GM12878 (cell line): ENCODE measurements around the gene CMTR2. TPM values are rescaled to one million over a fixed set of nuclear protein-coding genes. Genes with fewer than 3 reads are reported as not detected.

Experiments
- ATAC-seq: fragments of 200-7000 bp; cut with Tn5 transposase; 3 replicates; pipeline ENCODE4 v1.9.1; 2020; ENCODE audit warnings: mild to moderate bottlenecking, moderate library complexity
- BruUV-seq: library from RNA; stranded (reverse); fragments of 400-500 nt; replicated peaks from 2 replicates; lab custom pipeline; 2021; lab: Mats Ljungman, UMichigan
- CTCF ChIA-PET: fragments of 300-600 bp; sonication (Branson Sonifier 250); formaldehyde crosslinking; extraction: SDS; loops from one replicate; lab custom pipeline; 2021; ENCODE audit warnings: inconsistent platforms; lab: Yijun Ruan, JAX
- POLR2A ChIA-PET: fragments of 350-600 bp; formaldehyde crosslinking; extraction: SDS; loops from one replicate; lab custom pipeline; 2021; ENCODE audit warnings: inconsistent platforms; lab: Charles Lee
- RAD21 ChIA-PET: fragments of 300-600 bp; sonication (Branson Sonifier 250); formaldehyde crosslinking; loops from one replicate; lab custom pipeline; 2023; ENCODE audit warnings: antibody characterized with exemption; ENCODE audit not compliant: unreplicated experiment; lab: Charles Lee
- SMC1A ChIA-PET: fragments of 300-600 bp; sonication (Branson Sonifier 250); formaldehyde crosslinking; loops from one replicate; lab custom pipeline; 2023; ENCODE audit not compliant: unreplicated experiment, uncharacterized antibody; lab: Charles Lee
- DNase-seq: peaks from one replicate; pipeline ENCODE4 v3.0.0-alpha.2; 2011; ENCODE audit warnings: low read depth, low spot score
- FAIRE-seq: peaks from 3 replicates; lab custom pipeline; 2011; peaks lifted over from hg19 to GRCh38; lab: Jason Lieb, UNC
- H2AFZ ChIP-seq: 2 replicates; pipeline ENCODE4 v1.6.0; 2011; ENCODE audit warnings: low read depth, low read length, control low read depth; ENCODE audit not compliant: control insufficient read depth
- H3K27ac ChIP-seq: 2 replicates; pipeline ENCODE4 v1.5.1; 2011; ENCODE audit warnings: control low read depth; ENCODE audit not compliant: control insufficient read depth, insufficient read depth
- H3K27me3 ChIP-seq, 2 experiments: replicated peaks in 1 of 2; 2 replicates each; pipeline versions ENCODE4 v1.6.0 to v1.6.1; 2011; ENCODE audit warnings: low read length in 1 of 2; ENCODE audit not compliant: control insufficient read depth in 2 of 2, insufficient read depth in 2 of 2
- H3K36me3 ChIP-seq, 2 experiments: 2 replicates each; pipeline ENCODE4 v1.5.1; 2011; ENCODE audit warnings: low read length in 1 of 2; ENCODE audit not compliant: control insufficient read depth in 2 of 2, insufficient read depth in 2 of 2
- H3K4me1 ChIP-seq: 2 replicates; pipeline ENCODE4 v1.6.1; 2011; ENCODE audit warnings: mild to moderate bottlenecking, low read length, moderate library complexity, mixed read lengths; ENCODE audit not compliant: control insufficient read depth, insufficient read depth
- H3K4me2 ChIP-seq: 2 replicates; pipeline ENCODE4 v1.6.0; 2011; ENCODE audit warnings: control low read depth; ENCODE audit not compliant: control insufficient read depth, insufficient read depth
- H3K4me3 ChIP-seq: fragments of 200-600 bp; sonication (generic); 2 replicates; pipeline ENCODE4 v1.5.1; 2016
- H3K79me2 ChIP-seq: 2 replicates; pipeline ENCODE4 v1.6.0; 2011; ENCODE audit warnings: low read length; ENCODE audit not compliant: control insufficient read depth, insufficient read depth
- H3K9ac ChIP-seq: 2 replicates; pipeline ENCODE4 v1.8.0; 2011; ENCODE audit warnings: low read length, control low read depth, mixed read lengths; ENCODE audit not compliant: control insufficient read depth, insufficient read depth
- H3K9me3 ChIP-seq: replicated peaks from 3 replicates; pipeline ENCODE4 v1.5.1; 2011; ENCODE audit warnings: mild to moderate bottlenecking, low read length; ENCODE audit not compliant: control insufficient read depth, insufficient read depth
- H4K20me1 ChIP-seq: 2 replicates; pipeline ENCODE4 v1.6.0; 2011; ENCODE audit not compliant: control insufficient read depth, insufficient read depth
- BCL11A ChIP-seq: IDR thresholded peaks from 2 replicates; pipeline ENCODE4 v1.6.1; 2011; ENCODE audit warnings: low read depth, low read length
- CBFB ChIP-seq: IDR thresholded peaks from 2 replicates; pipeline ENCODE4 v1.6.1; 2016; ENCODE audit warnings: antibody characterized with exemption, low read depth
- EED ChIP-seq: sonication (generic); IDR thresholded peaks from 2 replicates; pipeline ENCODE4 v1.6.1; 2016; ENCODE audit warnings: antibody characterized with exemption, low read depth
- EP300 ChIP-seq, 2 experiments: fragments of 150-350 bp in 1 of 2; IDR thresholded peaks; 2 replicates each; pipeline ENCODE4 v1.6.1; 2011 to 2012; ENCODE audit warnings: low read depth in 2 of 2, low read length in 2 of 2, borderline replicate concordance in 1 of 2, improper control_type of control experiment in 1 of 2, inconsistent platforms in 1 of 2; ENCODE audit not compliant: control insufficient read depth in 1 of 2
- HCFC1 ChIP-seq: fragments of 150-350 bp; IDR thresholded peaks from 2 replicates; pipeline ENCODE4 v1.6.1; 2014; ENCODE audit warnings: low read length
- KLF5 ChIP-seq: fragments of 450-650 bp; IDR thresholded peaks from 2 replicates; pipeline ENCODE4 v1.6.1; 2014; ENCODE audit warnings: mild to moderate bottlenecking; ENCODE audit not compliant: partially characterized antibody
- NR2F1 ChIP-seq: fragments of 450-650 bp; conservative IDR thresholded peaks from 2 replicates; pipeline ENCODE4 v1.6.1; 2017; ENCODE audit warnings: mild to moderate bottlenecking
- PRDM15 ChIP-seq: fragments of 450-650 bp; formaldehyde crosslinking; IDR thresholded peaks from 2 replicates; pipeline ENCODE4 v1.4.0; 2020; ENCODE audit warnings: mild to moderate bottlenecking, moderate library complexity
- REST ChIP-seq: IDR thresholded peaks from 2 replicates; pipeline ENCODE4 v1.6.1; 2012; ENCODE audit warnings: mild to moderate bottlenecking, low read depth, low read length
- WGBS: methylation state at CpG from one replicate; pipeline ENCODE4 v1.1.6; 2016; ENCODE audit warnings: low lambda C conversion rate; ENCODE audit not compliant: insufficient replicate concordance, insufficient coverage; ENCODE audit errors: missing lambda C conversion rate; 5-methylcytosine and 5-hydroxymethylcytosine counted together
- in situ Hi-C: fragments of 300-500 bp; cut with MboI; formaldehyde crosslinking; loops from 9 replicates; pipeline ENCODE4 v1.14.3; 2018; ENCODE audit warnings: mixed read lengths
- intact Hi-C: fragments of 100-400 bp; cut with micrococcal nuclease; formaldehyde crosslinking; loops from one replicate; pipeline ENCODE4 v1.14.2; 2022; ENCODE audit not compliant: unreplicated experiment
- polyA plus RNA-seq, 11 experiments: library from polyadenylated mRNA; depleted of rRNA in 4 of 11; unstranded in 6 of 11; stranded (reverse) in 5 of 11; fragments of >200 nt; fragmentation: Nextera tagmentation in 4 of 11; fragmentation: Illumina TruSeq in 1 of 11; extraction: Ambion mirVana in 4 of 11; extraction: Trizol in 1 of 11; gene quantifications; 1 replicate in 1 of 11; 2 replicates in 10 of 11; pipeline versions ENCODE4 v1.2.1 to v1.2.3, GENCODE V29; 2011 to 2016; ENCODE audit warnings: inconsistent platforms in 2 of 11, missing spikeins in 2 of 11, low read depth in 1 of 11
- total RNA-seq, 4 experiments: library from RNA; depleted of rRNA in 3 of 4; stranded (reverse); fragments of >200 nt in 3 of 4; fragmentation: Illumina TruSeq in 1 of 4; extraction: Trizol in 1 of 4; gene quantifications; 2 replicates each; pipeline versions ENCODE4 v1.2.1 to v1.2.3, GENCODE V29; 2013 to 2021

The CMTR2 gene
- total and polyA plus RNA-seq, 10 of the 15 experiments (the other 5 are each of a cell fraction or from before 2014, with no cell fraction given) = 6.5 to 37.0 (median 20.9) TPM

- WGBS = 100% methylated on average over 1 of the region's 1 CpG
- CTCF ChIA-PET = interaction anchor here (1.1 kb wide), 1 partner anchor 38 kb away, joined by 3 read pairs; no protein-coding TSS in a partner anchor
- SMC1A ChIA-PET = no interaction called here
- Histone ChIP-seq H3K9ac (no peak overlapping the region), H3K4me3 (no peak overlapping the region), H2AFZ (no peak overlapping the region), H3K9me3 (no peaks in the 10 kb centered on the region), H3K27ac (no peak overlapping the region), H3K79me2 (no peaks in the 10 kb centered on the region), H3K4me1 (no peaks in the 10 kb centered on the region), H4K20me1 (no peaks in the 10 kb centered on the region), H3K27me3 (no peaks in the 10 kb centered on the region), H3K4me2 (no peak overlapping the region), H3K36me3 (no peaks in the 10 kb centered on the region)
- POLR2A ChIA-PET = no interaction called here
- no TSS peak for BruUV-seq
- FAIRE-seq (no peak), DNase-seq (no peak), ATAC-seq (no peak)
- in situ Hi-C loops (no loop called here), intact Hi-C loops (no loop called here)
- no peak for TF ChIP-seq BCL11A
- no peak for TF ChIP-seq NR2F1
- no peak for TF ChIP-seq KLF5
- no peak for TF ChIP-seq EP300 (IDR thresholded peaks at IDR 0.05; ENCODE audit: borderline replicate concordance in 1 of 2, control insufficient read depth in 1 of 2, low read depth in 2 of 2, low read length in 2 of 2)
- TF ChIP-seq PRDM15 (CRISPR knock-in tag) = no peak
- no peak for TF ChIP-seq HCFC1
- no peak for TF ChIP-seq CBFB
- no peak for TF ChIP-seq REST
- no peak for TF ChIP-seq EED
- RAD21 ChIA-PET = no interaction called here
Measured at GRCh38 chr16:71273384-71273783, 15.8 kb downstream of the CMTR2 start.
